ENCODE data around the gene DCHS1. TPM values are rescaled to one million over a fixed set of nuclear protein-coding genes. Genes with fewer than 3 reads are reported as not detected.

Gene DCHS1
- polyA plus RNA-seq, 1 experiment = 7.3 TPM

DNA sequence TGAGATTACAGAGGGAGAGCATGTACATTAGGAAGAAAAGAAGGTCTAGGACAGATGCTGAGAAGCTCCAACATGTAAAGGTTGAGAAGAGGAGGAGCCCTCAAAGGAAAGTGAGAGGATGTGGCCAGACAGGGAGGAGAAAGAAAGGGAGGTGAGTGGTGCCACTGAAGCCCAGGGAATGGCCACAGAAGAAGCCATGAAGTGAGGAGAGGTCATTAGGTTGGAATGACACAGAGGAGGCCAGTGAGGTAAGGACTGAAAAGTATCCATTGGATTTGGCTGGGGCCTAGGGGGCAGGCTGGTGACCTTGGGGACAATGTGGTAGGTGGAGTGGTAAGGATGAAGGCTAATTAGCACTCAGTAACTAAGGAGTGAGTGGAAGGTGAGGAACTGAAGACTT, 3.0 kb upstream of the DCHS1 start:
- ChIA-PET POLR2A (no interaction called here), CTCF (interaction anchor here (1.7 to 2.8 kb wide), 2 partner anchors 9 to 23 kb away, joined by 5 to 9 read pairs; no protein-coding TSS in a partner anchor)
- DNase-seq (ENCODE audit: low read depth) = no peak
- TF ChIP-seq, protein P1, sequence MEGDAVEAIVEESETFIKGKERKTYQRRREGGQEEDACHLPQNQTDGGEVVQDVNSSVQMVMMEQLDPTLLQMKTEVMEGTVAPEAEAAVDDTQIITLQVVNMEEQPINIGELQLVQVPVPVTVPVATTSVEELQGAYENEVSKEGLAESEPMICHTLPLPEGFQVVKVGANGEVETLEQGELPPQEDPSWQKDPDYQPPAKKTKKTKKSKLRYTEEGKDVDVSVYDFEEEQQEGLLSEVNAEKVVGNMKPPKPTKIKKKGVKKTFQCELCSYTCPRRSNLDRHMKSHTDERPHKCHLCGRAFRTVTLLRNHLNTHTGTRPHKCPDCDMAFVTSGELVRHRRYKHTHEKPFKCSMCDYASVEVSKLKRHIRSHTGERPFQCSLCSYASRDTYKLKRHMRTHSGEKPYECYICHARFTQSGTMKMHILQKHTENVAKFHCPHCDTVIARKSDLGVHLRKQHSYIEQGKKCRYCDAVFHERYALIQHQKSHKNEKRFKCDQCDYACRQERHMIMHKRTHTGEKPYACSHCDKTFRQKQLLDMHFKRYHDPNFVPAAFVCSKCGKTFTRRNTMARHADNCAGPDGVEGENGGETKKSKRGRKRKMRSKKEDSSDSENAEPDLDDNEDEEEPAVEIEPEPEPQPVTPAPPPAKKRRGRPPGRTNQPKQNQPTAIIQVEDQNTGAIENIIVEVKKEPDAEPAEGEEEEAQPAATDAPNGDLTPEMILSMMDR (IDR thresholded peaks at IDR 0.05; ENCODE audit: insufficient read depth, low read depth, low read length) = no peak
- H3K4me3 ChIP-seq (ENCODE audit: low read depth, low read length) = no peak overlapping the region
- peaks cover 2% of the 10 kb centered on the region for H3K27me3 ChIP-seq (ENCODE audit: control insufficient read depth, insufficient read depth, low read length)
- H3K36me3 ChIP-seq (ENCODE audit: control insufficient read depth, insufficient read depth, low read length) = no peaks in the 10 kb centered on the region

DNA sequence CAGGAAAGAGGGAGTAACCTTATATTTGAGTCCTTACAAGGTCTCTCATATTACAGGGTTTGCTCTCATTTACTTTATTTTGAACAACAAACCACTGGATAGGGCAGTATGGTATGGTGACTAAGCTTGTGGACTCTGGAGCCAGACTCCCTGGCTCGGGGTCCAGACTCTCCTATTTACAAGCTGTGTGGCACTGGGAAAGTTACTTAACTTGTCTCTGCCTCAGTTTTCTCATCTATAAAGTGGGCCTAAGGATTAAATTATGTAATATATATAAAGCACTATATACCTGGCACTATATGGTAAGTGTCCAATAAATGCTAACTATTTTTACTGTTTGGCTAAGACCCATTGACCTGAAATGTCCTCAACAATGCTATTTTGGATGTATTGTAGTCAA, 1.7 kb upstream of the DCHS1 start:
- POLR2A ChIA-PET = interaction anchor here (0.6 to 1.0 kb wide), 2 partner anchors 25 to 278 kb away, joined by 4 to 5 read pairs; no protein-coding TSS in a partner anchor
- Histone ChIP-seq H3K4me3 (ENCODE audit: low read depth, low read length) (no peak overlapping the region), H3K36me3 (ENCODE audit: control insufficient read depth, insufficient read depth, low read length) (no peaks in the 10 kb centered on the region), H3K27me3 (ENCODE audit: control insufficient read depth, insufficient read depth, low read length) (peaks cover 2% of the 10 kb centered on the region)
- CTCF ChIA-PET = interaction anchor here (1.3 to 2.8 kb wide), 4 partner anchors 10 to 278 kb away, joined by 3 to 9 read pairs (median 4); no protein-coding TSS in a partner anchor
- TF ChIP-seq, protein P1 (IDR thresholded peaks at IDR 0.05; ENCODE audit: insufficient read depth, low read depth, low read length) = no peak
- DNase-seq (ENCODE audit: low read depth) = no peak

DNA sequence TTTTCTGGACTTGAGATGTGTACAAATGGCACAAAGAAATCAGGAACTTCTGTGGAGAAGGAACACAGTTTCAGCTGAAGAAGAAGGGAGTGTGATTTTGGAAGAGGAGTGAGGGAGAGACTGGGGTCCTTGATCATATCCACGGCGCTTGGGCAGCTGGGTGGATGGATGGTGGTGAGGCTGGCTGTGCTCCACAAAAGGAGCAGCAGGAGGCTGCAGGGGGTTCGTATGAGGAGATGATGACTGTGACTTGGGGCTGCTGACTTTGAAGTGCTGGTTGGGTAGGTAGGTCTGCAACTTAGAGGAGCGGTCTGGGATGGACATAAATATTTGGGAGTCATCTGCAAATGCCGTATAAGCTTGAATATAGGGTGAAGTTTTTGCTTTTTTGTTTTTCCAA, 1.3 kb upstream of the DCHS1 start:
- Histone ChIP-seq H3K27me3 (ENCODE audit: control insufficient read depth, insufficient read depth, low read length) (peaks cover 2% of the 10 kb centered on the region), H3K4me3 (ENCODE audit: low read depth, low read length) (no peak overlapping the region), H3K36me3 (ENCODE audit: control insufficient read depth, insufficient read depth, low read length) (no peaks in the 10 kb centered on the region)
- CTCF ChIA-PET = interaction anchor here (1.3 to 2.8 kb wide), 4 partner anchors 11 to 278 kb away, joined by 3 to 9 read pairs (median 4); no protein-coding TSS in a partner anchor
- DNase-seq (ENCODE audit: low read depth) = no peak
- TF ChIP-seq, protein P1 (IDR thresholded peaks at IDR 0.05; ENCODE audit: insufficient read depth, low read depth, low read length) = no peak
- POLR2A ChIA-PET = interaction anchor here (1.0 kb wide), 1 partner anchor 25 kb away, joined by 5 read pairs; no protein-coding TSS in a partner anchor

DNA sequence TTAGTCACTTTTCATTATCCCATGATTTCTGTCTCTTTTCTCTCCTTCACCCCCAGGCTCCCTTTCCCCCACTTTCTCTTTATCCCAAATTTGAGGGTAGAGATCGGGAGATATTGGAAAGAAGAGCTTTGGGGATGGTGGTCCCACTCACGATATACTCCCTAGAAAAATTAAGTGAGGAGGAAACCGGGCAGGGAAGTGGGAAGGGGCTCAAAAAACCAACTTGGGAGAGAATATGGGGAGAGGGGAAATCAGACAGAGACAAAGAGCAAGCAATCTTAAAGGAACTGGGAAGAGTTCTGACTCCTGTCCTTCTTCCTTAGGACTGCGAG, 941 bp upstream of the DCHS1 start:
- TF ChIP-seq, protein P1 (IDR thresholded peaks at IDR 0.05; ENCODE audit: insufficient read depth, low read depth, low read length) = no peak
- peak overlapping the region; percentile 44 for H3K4me3 ChIP-seq (ENCODE audit: low read depth, low read length)
- POLR2A ChIA-PET = interaction anchor here (1.0 kb wide), 1 partner anchor 26 kb away, joined by 5 read pairs; no protein-coding TSS in a partner anchor
- no peak for DNase-seq (ENCODE audit: low read depth)
- CTCF ChIA-PET = interaction anchor here (1.3 to 1.4 kb wide), 2 partner anchors 15 to 126 kb away, joined by 3 to 4 read pairs; no protein-coding TSS in a partner anchor
- peaks cover 2% of the 10 kb centered on the region for H3K27me3 ChIP-seq (ENCODE audit: control insufficient read depth, insufficient read depth, low read length)
- H3K36me3 ChIP-seq (ENCODE audit: control insufficient read depth, insufficient read depth, low read length) = no peaks in the 10 kb centered on the region

DNA sequence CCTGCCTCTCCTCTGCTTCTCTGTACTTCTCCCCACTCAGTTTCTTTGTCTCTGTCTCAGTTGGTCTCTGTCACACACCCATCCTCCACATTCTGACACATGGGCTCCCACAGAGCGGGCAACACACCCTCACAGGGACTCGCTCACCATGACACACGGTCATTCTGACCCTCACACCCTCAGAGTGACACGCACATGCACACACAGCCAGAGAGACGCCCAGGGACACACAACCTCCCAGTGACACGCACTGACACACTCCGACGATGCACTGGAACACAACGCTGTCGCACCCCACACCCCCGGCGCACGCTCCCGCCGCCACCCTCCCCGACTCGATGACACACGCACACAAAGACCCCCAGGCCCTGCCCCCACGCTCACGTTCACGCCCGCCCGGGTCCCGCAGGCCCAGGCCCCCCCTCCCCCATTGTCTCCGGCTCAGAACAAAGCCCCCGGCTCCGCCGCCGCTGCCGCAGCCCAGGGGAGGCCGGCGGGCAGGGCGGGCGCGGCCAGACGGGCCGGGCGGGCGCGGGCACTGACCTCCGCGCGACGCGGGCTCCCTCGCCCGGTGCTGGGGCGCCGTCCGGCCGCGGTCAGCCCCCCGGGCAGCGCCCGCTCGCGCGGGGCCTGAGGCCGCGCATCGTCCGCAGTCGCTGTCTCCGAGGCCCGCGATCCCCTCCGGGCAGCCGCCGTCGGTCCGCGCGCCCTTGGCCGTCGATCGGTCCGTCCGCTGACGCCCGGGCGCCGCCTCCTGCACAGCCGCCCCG, 404 bp downstream of the DCHS1 start:
- CTCF ChIA-PET = interaction anchor here (0.6 kb wide), 1 partner anchor 20 kb away, joined by 4 read pairs; no protein-coding TSS in a partner anchor
- H3K27me3 ChIP-seq (ENCODE audit: control insufficient read depth, insufficient read depth, low read length) = peaks cover 2% of the 10 kb centered on the region
- POLR2A ChIA-PET = interaction anchor here (0.6 kb wide), 1 partner anchor 9 kb away, joined by 5 read pairs; no protein-coding TSS in a partner anchor

More for the DNA sequence above, 404 bp downstream of the DCHS1 start:
- H3K36me3 ChIP-seq (ENCODE audit: control insufficient read depth, insufficient read depth, low read length) = no peaks in the 10 kb centered on the region
- H3K4me3 ChIP-seq (ENCODE audit: low read depth, low read length) = peak overlapping the region; percentile 44
- TF ChIP-seq, protein P1 (IDR thresholded peaks at IDR 0.05; ENCODE audit: insufficient read depth, low read depth, low read length) = no peak
- no peak for DNase-seq (ENCODE audit: low read depth)

All from BJ (cell line).